Astrocyte of the cerebellum (primary cell): Measurements from ENCODE around the gene TSPEAR.

Source experiments
- DNase-seq: peaks from one replicate; pipeline ENCODE4 v3.0.0-alpha.2; 2011; ENCODE audit warnings: low read depth
- H3K4me3 ChIP-seq: 2 replicates; pipeline ENCODE4 v1.5.1; 2011; ENCODE audit warnings: mild to moderate bottlenecking, low read depth, low read length, moderate library complexity
- CTCF ChIP-seq: IDR thresholded peaks from 2 replicates; pipeline ENCODE4 v1.5.1; 2012; ENCODE audit warnings: low read length, low read depth, moderate library complexity, mild to moderate bottlenecking; ENCODE audit errors: missing control alignments
- in situ Hi-C: cut with HindIII; loops from 2 replicates; pipeline ENCODE4 v1.10.0; 2017; ENCODE audit warnings: low sequenced_read_pairs

TSPEAR gene

GRCh38 chr21:44706706-44707581, 4.4 kb downstream of the TSPEAR start:
- DNase-seq, result no peak
- in situ Hi-C loops, result no loop called here
- TF ChIP-seq CTCF, result no peak

GRCh38 chr21:44706026-44706705, 5.2 kb downstream of the TSPEAR start:
- no peak for DNase-seq
- in situ Hi-C loops, result no loop called here
- H3K4me3 ChIP-seq, result no peak overlapping the region
- no peak for TF ChIP-seq CTCF

More at GRCh38 chr21:44706706-44707581, 4.4 kb downstream of the TSPEAR start:
- no peak overlapping the region for H3K4me3 ChIP-seq

GRCh38 chr21:44704636-44705001, 6.8 kb downstream of the TSPEAR start:
- in situ Hi-C loops, result no loop called here
- H3K4me3 ChIP-seq, result no peak overlapping the region
- DNase-seq, result no peak
- TF ChIP-seq CTCF, result no peak

GRCh38 chr21:44703731-44704635, 7.4 kb downstream of the TSPEAR start:
- DNase-seq, result no peak
- H3K4me3 ChIP-seq, result no peak overlapping the region
- TF ChIP-seq CTCF, result no peak
- in situ Hi-C loops, result no loop called here

GRCh38 chr21:44702973-44703730, 8.2 kb downstream of the TSPEAR start:
- in situ Hi-C loops, result no loop called here

More at GRCh38 chr21:44702973-44703730, 8.2 kb downstream of the TSPEAR start:
- H3K4me3 ChIP-seq, result no peak overlapping the region
- no peak for TF ChIP-seq CTCF
- DNase-seq, result no peak
